ENCODE measurements around the gene TRPM3. TPM values are rescaled to one million over a fixed set of nuclear protein-coding genes. Genes with fewer than 3 reads are reported as not detected.

The TRPM3 gene
- total and polyA plus RNA-seq, 2 donors: 0.14 to 4.6 TPM

DNA sequence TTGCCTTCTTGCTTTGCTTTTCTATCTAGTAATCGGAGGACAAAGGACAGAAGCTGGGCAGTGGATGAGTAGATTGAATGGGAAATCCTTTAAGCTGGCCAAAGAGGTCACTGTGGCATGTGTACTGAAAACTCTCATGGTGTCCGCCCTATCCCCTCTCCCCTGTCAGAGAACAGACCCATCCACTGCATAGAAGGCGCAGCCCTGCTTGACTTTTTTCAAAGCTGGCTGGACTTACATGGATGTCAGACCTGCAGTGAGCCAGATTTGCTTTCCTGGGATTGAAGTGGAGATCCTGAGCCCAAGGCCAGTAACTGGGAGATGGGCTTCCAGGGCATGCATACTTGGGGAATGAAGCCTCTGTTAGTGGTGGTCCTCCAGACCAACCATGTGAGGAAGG, 329.5 kb downstream of the TRPM3 start:
- H3K9me3 ChIP-seq (ENCODE audit: control insufficient read depth in 2 of 2, insufficient read depth in 1 of 2, low read length in 1 of 2): no peaks in the 10 kb centered on the region
- H3K4me3 ChIP-seq (ENCODE audit: low read length in 2 of 2): no peak overlapping the region
- WGBS: 96% methylated on average over 3 of the region's 3 CpGs
- H3K27ac ChIP-seq (ENCODE audit: low read depth in 1 of 2, low read length in 1 of 2): no peak overlapping the region
- no peak for DNase-seq (ENCODE audit: low read depth in 6 of 9, low spot score in 9 of 9)
- no peaks in the 10 kb centered on the region for H3K36me3 ChIP-seq (ENCODE audit: control insufficient read depth in 2 of 2, insufficient read depth in 2 of 2, low read length in 1 of 2)
- no peaks in the 10 kb centered on the region for H3K27me3 ChIP-seq (ENCODE audit: control insufficient read depth in 2 of 2, insufficient read depth in 1 of 2, low read length in 1 of 2)
- no peaks in the 10 kb centered on the region for H3K4me1 ChIP-seq (ENCODE audit: control insufficient read depth in 2 of 2, insufficient read depth in 2 of 2, low read length in 2 of 2)

DNA sequence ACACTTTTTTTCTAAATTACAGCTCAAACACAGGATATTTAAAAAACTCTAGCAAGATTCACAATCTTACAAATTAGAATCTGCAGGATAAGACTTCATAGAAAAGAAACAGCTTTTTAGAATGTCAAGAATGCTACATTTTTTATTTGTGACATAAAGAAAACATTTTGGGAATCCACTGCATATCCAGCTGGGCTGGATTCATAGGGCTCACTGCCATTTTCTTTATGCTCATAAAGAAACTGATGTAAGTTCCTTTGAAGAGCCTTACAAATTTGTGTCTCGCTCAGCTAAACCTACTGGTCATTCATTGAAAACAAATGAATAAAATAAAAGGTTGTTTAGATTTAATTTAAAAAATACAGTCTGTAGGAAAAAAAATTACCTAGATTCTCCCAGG, 332.3 kb downstream of the TRPM3 start:
- DNase-seq (ENCODE audit: low read depth in 6 of 9, low spot score in 9 of 9): no peak
- Histone ChIP-seq H3K9me3 (ENCODE audit: control insufficient read depth in 2 of 2, insufficient read depth in 1 of 2, low read length in 1 of 2) (no peaks in the 10 kb centered on the region), H3K36me3 (ENCODE audit: control insufficient read depth in 2 of 2, insufficient read depth in 2 of 2, low read length in 1 of 2) (no peaks in the 10 kb centered on the region), H3K4me3 (ENCODE audit: low read length in 2 of 2) (no peak overlapping the region), H3K4me1 (ENCODE audit: control insufficient read depth in 2 of 2, insufficient read depth in 2 of 2, low read length in 2 of 2) (no peaks in the 10 kb centered on the region), H3K27ac (ENCODE audit: low read depth in 1 of 2, low read length in 1 of 2) (no peak overlapping the region), H3K27me3 (ENCODE audit: control insufficient read depth in 2 of 2, insufficient read depth in 1 of 2, low read length in 1 of 2) (no peaks in the 10 kb centered on the region)
- 93% methylated on average over 1 of the region's 1 CpG for WGBS

DNA sequence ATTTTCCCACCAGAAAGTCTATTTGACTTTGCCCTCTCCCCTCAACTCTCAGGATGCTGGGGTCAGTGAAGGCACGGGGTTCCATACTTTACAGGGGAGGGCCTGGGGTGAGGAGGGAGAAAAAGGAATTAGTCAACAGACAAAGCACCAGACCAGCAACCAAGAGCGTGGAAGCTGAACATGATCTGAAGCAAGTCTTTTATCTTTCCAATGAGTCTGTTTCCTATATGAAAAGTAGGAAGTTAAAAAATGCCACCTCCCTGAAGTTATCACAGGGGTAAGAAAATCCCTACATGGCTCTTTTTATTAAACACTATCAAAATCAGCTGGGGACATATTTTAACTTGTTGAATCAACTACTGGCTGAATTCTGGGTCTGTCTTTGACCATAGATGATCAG, 337.0 kb downstream of the TRPM3 start:
- H3K27ac ChIP-seq (ENCODE audit: low read depth in 1 of 2, low read length in 1 of 2): no peak overlapping the region
- no peaks in the 10 kb centered on the region for H3K9me3 ChIP-seq (ENCODE audit: control insufficient read depth in 2 of 2, insufficient read depth in 1 of 2, low read length in 1 of 2)
- H3K4me1 ChIP-seq (ENCODE audit: control insufficient read depth in 2 of 2, insufficient read depth in 2 of 2, low read length in 2 of 2): no peaks in the 10 kb centered on the region
- no peak overlapping the region for H3K4me3 ChIP-seq (ENCODE audit: low read length in 2 of 2)
- DNase-seq (ENCODE audit: low read depth in 6 of 9, low spot score in 9 of 9): no peak
- WGBS: 12% methylated on average over 2 of the region's 2 CpGs
- no peaks in the 10 kb centered on the region for H3K36me3 ChIP-seq (ENCODE audit: control insufficient read depth in 2 of 2, insufficient read depth in 2 of 2, low read length in 1 of 2)
- no peaks in the 10 kb centered on the region for H3K27me3 ChIP-seq (ENCODE audit: control insufficient read depth in 2 of 2, insufficient read depth in 1 of 2, low read length in 1 of 2)

- no peak for DNase-seq (ENCODE audit: low read depth in 6 of 9, low spot score in 9 of 9)
- no peaks in the 10 kb centered on the region for H3K9me3 ChIP-seq (ENCODE audit: control insufficient read depth in 2 of 2, insufficient read depth in 1 of 2, low read length in 1 of 2)
- H3K4me1 ChIP-seq (ENCODE audit: control insufficient read depth in 2 of 2, insufficient read depth in 2 of 2, low read length in 2 of 2): no peaks in the 10 kb centered on the region
- WGBS: 89% methylated on average over 3 of the region's 3 CpGs
- no peak overlapping the region for H3K4me3 ChIP-seq (ENCODE audit: low read length in 2 of 2)
- no peaks in the 10 kb centered on the region for H3K27me3 ChIP-seq (ENCODE audit: control insufficient read depth in 2 of 2, insufficient read depth in 1 of 2, low read length in 1 of 2)
- no peaks in the 10 kb centered on the region for H3K36me3 ChIP-seq (ENCODE audit: control insufficient read depth in 2 of 2, insufficient read depth in 2 of 2, low read length in 1 of 2)
- H3K27ac ChIP-seq (ENCODE audit: low read depth in 1 of 2, low read length in 1 of 2): no peak overlapping the region
Measured at GRCh38 chr9:70778568-70778967, 342.9 kb downstream of the TRPM3 start.

DNA sequence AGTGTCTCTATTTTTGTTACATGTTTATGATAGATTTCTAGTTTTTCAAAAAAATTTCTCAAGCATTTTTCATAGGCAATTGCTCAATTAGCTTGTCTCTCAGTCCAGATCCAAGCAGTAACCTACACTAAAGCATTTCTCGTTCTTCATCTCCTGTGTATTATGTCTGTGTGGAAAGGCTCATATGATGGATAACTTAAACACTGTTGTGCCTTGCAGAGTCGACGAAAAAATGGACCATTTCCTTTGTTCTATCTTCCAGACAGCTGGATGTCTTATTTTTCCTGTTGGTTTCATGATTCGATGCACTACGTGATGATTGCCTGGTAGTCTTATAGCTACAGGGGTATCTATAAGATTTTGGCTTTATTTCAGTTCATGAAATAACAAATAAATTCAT, 347.8 kb downstream of the TRPM3 start:
- Histone ChIP-seq H3K4me3 (ENCODE audit: low read length in 2 of 2) (no peak overlapping the region), H3K27me3 (ENCODE audit: control insufficient read depth in 2 of 2, insufficient read depth in 1 of 2, low read length in 1 of 2) (no peaks in the 10 kb centered on the region), H3K36me3 (ENCODE audit: control insufficient read depth in 2 of 2, insufficient read depth in 2 of 2, low read length in 1 of 2) (no peaks in the 10 kb centered on the region), H3K9me3 (ENCODE audit: control insufficient read depth in 2 of 2, insufficient read depth in 1 of 2, low read length in 1 of 2) (no peaks in the 10 kb centered on the region), H3K27ac (ENCODE audit: low read depth in 1 of 2, low read length in 1 of 2) (no peak overlapping the region), H3K4me1 (ENCODE audit: control insufficient read depth in 2 of 2, insufficient read depth in 2 of 2, low read length in 2 of 2) (no peaks in the 10 kb centered on the region)
- 95% methylated on average over 5 of the region's 5 CpGs for WGBS
- DNase-seq (ENCODE audit: low read depth in 6 of 9, low spot score in 9 of 9): no peak

- no peak for DNase-seq (ENCODE audit: low read depth in 6 of 9, low spot score in 9 of 9)
- Histone ChIP-seq H3K9me3 (ENCODE audit: control insufficient read depth in 2 of 2, insufficient read depth in 1 of 2, low read length in 1 of 2) (no peaks in the 10 kb centered on the region), H3K36me3 (ENCODE audit: control insufficient read depth in 2 of 2, insufficient read depth in 2 of 2, low read length in 1 of 2) (no peaks in the 10 kb centered on the region), H3K4me3 (ENCODE audit: low read length in 2 of 2) (no peak overlapping the region), H3K27ac (ENCODE audit: low read depth in 1 of 2, low read length in 1 of 2) (no peak overlapping the region), H3K4me1 (ENCODE audit: control insufficient read depth in 2 of 2, insufficient read depth in 2 of 2, low read length in 2 of 2) (no peaks in the 10 kb centered on the region), H3K27me3 (ENCODE audit: control insufficient read depth in 2 of 2, insufficient read depth in 1 of 2, low read length in 1 of 2) (no peaks in the 10 kb centered on the region)
- 82% methylated on average over 3 of the region's 3 CpGs for WGBS
Measured at GRCh38 chr9:70772601-70773000, 348.8 kb downstream of the TRPM3 start.

DNA sequence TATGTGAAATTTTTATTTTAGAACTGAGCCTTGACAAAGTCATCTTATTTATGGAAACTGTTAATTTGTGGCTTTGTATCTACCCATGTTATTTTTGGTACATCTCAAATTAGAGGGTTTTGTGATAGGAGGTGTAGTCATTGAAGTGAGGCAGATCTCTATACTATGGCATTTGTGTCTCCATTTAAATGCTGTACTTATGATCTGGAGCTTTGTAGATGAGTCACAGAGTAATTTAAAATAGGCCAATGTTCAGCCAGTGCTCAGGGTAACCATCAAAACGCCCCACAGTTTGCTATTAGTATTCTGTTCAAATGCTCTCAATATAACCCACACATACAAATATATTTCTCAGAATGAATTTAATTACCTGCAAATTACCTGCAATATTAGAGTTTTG, 355.5 kb downstream of the TRPM3 start:
- H3K36me3 ChIP-seq (ENCODE audit: control insufficient read depth in 2 of 2, insufficient read depth in 2 of 2, low read length in 1 of 2): no peaks in the 10 kb centered on the region
- H3K9me3 ChIP-seq (ENCODE audit: control insufficient read depth in 2 of 2, insufficient read depth in 1 of 2, low read length in 1 of 2): no peaks in the 10 kb centered on the region
- no peak for DNase-seq (ENCODE audit: low read depth in 6 of 9, low spot score in 9 of 9)
- 84% methylated on average over 1 of the region's 1 CpG for WGBS
- no peaks in the 10 kb centered on the region for H3K27me3 ChIP-seq (ENCODE audit: control insufficient read depth in 2 of 2, insufficient read depth in 1 of 2, low read length in 1 of 2)
- H3K4me1 ChIP-seq (ENCODE audit: control insufficient read depth in 2 of 2, insufficient read depth in 2 of 2, low read length in 2 of 2): no peaks in the 10 kb centered on the region
- H3K4me3 ChIP-seq (ENCODE audit: low read length in 2 of 2): no peak overlapping the region
- H3K27ac ChIP-seq (ENCODE audit: low read depth in 1 of 2, low read length in 1 of 2): no peak overlapping the region

DNA sequence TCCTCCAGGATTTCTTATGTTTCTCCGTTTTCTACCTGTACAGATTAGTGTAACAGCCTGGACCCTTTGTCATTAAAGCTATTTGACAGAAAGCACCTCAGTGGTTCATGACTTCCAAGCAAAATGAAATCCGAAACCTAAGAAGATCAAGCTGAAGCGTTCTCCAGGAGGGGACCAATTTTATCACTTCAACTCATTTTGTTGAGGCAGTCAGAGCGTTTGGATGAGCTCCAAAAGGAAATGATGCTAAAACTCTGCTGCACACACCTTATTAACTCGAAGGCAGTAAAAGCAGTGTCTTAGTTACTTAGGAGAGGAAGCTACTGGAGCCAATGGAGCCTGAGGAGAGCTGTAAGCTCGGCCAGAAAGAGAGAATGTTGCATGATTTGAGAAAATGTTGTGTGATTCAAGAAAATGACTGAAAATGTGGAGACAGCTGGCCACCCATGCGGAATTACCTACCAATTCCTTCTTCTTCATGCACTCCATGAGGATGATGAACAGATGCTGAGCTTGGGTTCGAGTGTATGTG, 360.2 kb downstream of the TRPM3 start:
- no peak overlapping the region for H3K4me3 ChIP-seq (ENCODE audit: low read length in 2 of 2)
- peak in 1 of 9 donors; percentile 6 for DNase-seq (ENCODE audit: low read depth in 6 of 9, low spot score in 9 of 9)
- no peaks in the 10 kb centered on the region for H3K4me1 ChIP-seq (ENCODE audit: control insufficient read depth in 2 of 2, insufficient read depth in 2 of 2, low read length in 2 of 2)
- H3K27ac ChIP-seq (ENCODE audit: low read depth in 1 of 2, low read length in 1 of 2): no peak overlapping the region
- H3K36me3 ChIP-seq (ENCODE audit: control insufficient read depth in 2 of 2, insufficient read depth in 2 of 2, low read length in 1 of 2): no peaks in the 10 kb centered on the region
- no peaks in the 10 kb centered on the region for H3K27me3 ChIP-seq (ENCODE audit: control insufficient read depth in 2 of 2, insufficient read depth in 1 of 2, low read length in 1 of 2)
- WGBS: 67% methylated on average over 8 of the region's 8 CpGs
- H3K9me3 ChIP-seq (ENCODE audit: control insufficient read depth in 2 of 2, insufficient read depth in 1 of 2, low read length in 1 of 2): no peaks in the 10 kb centered on the region

DNA sequence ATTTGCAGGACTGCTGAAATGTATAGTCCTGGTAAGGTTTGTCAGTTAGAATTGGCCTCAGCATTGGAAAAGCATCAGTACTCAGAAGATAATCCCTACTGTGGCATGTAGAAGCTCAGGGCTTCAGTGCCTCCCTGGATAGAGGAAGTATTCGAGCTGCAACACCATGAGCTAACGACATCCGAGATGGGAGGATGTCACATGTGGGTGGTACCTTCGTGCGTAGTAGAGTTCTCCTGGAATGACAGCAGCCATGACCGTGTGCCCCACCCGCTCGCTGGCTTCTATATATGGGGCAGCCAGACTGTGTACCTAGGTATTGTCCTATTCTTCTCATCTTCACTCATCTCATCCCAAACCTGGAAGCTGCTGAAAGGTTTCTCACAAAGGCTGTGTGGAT, 361.2 kb downstream of the TRPM3 start:
- no peak for DNase-seq (ENCODE audit: low read depth in 6 of 9, low spot score in 9 of 9)
- 91% methylated on average over 8 of the region's 8 CpGs for WGBS
- Histone ChIP-seq H3K36me3 (ENCODE audit: control insufficient read depth in 2 of 2, insufficient read depth in 2 of 2, low read length in 1 of 2) (no peaks in the 10 kb centered on the region), H3K27ac (ENCODE audit: low read depth in 1 of 2, low read length in 1 of 2) (no peak overlapping the region), H3K4me1 (ENCODE audit: control insufficient read depth in 2 of 2, insufficient read depth in 2 of 2, low read length in 2 of 2) (no peaks in the 10 kb centered on the region), H3K4me3 (ENCODE audit: low read length in 2 of 2) (no peak overlapping the region), H3K27me3 (ENCODE audit: control insufficient read depth in 2 of 2, insufficient read depth in 1 of 2, low read length in 1 of 2) (no peaks in the 10 kb centered on the region), H3K9me3 (ENCODE audit: control insufficient read depth in 2 of 2, insufficient read depth in 1 of 2, low read length in 1 of 2) (no peaks in the 10 kb centered on the region)

DNA sequence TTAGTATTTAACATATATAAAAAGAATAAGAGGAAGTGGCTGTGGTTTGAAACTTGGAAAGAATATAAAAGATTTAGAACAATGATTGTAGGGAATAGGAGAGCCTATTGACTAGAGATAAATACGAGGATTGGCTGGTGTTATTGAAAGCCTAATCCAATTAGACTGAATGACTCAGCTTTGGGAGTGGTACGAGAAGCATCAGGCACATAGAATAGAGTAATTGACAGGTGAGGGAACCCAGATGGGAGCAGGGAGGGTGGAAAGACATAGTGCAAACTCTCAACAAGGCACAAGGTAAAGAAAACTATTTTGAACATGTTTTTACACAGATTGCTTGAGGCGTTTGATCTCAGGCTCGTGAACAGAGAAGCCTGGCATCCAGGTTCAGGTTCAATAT, 368.1 kb downstream of the TRPM3 start:
- no peaks in the 10 kb centered on the region for H3K27me3 ChIP-seq (ENCODE audit: control insufficient read depth in 2 of 2, insufficient read depth in 1 of 2, low read length in 1 of 2)
- 78% methylated on average over 4 of the region's 4 CpGs for WGBS
- no peak overlapping the region for H3K4me3 ChIP-seq (ENCODE audit: low read length in 2 of 2)
- no peaks in the 10 kb centered on the region for H3K4me1 ChIP-seq (ENCODE audit: control insufficient read depth in 2 of 2, insufficient read depth in 2 of 2, low read length in 2 of 2)
- no peaks in the 10 kb centered on the region for H3K9me3 ChIP-seq (ENCODE audit: control insufficient read depth in 2 of 2, insufficient read depth in 1 of 2, low read length in 1 of 2)
- DNase-seq (ENCODE audit: low read depth in 6 of 9, low spot score in 9 of 9): no peak
- H3K36me3 ChIP-seq (ENCODE audit: control insufficient read depth in 2 of 2, insufficient read depth in 2 of 2, low read length in 1 of 2): no peaks in the 10 kb centered on the region
- H3K27ac ChIP-seq (ENCODE audit: low read depth in 1 of 2, low read length in 1 of 2): no peak overlapping the region
